SK-N-SH (cell line): ENCODE data around the gene PER2. TPM values are rescaled to one million over a fixed set of nuclear protein-coding genes. Genes with fewer than 3 reads are reported as not detected.

Experiments used
- CTCF ChIA-PET: fragments of 300-600, 350-600 bp; formaldehyde crosslinking; extraction: SDS; loops from one replicate; lab custom pipeline; 2021; lab: Yijun Ruan, JAX
- POLR2A ChIA-PET: fragments of 350-600 bp; sonication (Branson Sonifier 250); formaldehyde crosslinking; extraction: SDS; loops from one replicate; lab custom pipeline; 2020; ENCODE audit warnings: antibody characterized with exemption, inconsistent platforms; lab: Yijun Ruan, JAX
- DNase-seq: peaks from one replicate; pipeline ENCODE4 v3.0.0; 2012
- H2AFZ ChIP-seq: fragments of 200-600 bp; sonication (generic); 2 replicates; pipeline ENCODE4 v1.8.1; 2016; ENCODE audit warnings: antibody characterized with exemption, mild to moderate bottlenecking, low read depth
- H3F3A ChIP-seq: fragments of 200-600 bp; sonication (generic); replicated peaks from 2 replicates; pipeline ENCODE3; 2016; ENCODE audit warnings: antibody characterized with exemption, mild to moderate bottlenecking; ENCODE audit not compliant: insufficient read depth
- H3K27ac ChIP-seq, 2 experiments: fragments of 200-500 bp in 1 of 2; fragments of 200-600 bp in 1 of 2; sonication (Bioruptor generic) in 1 of 2; sonication (generic), shearing (Covaris generic) in 1 of 2; 2 replicates each; pipeline versions ENCODE4 v1.5.1 to v1.6.1; 2014 to 2016; ENCODE audit warnings: low read depth in 2 of 2, inconsistent platforms in 1 of 2, low read length in 1 of 2, mild to moderate bottlenecking in 1 of 2, mixed read lengths in 1 of 2
- H3K27me3 ChIP-seq: fragments of 200-600 bp; sonication (generic), shearing (Covaris generic); 2 replicates; pipeline ENCODE4 v1.6.1; 2016; ENCODE audit warnings: mixed run types; ENCODE audit not compliant: insufficient read depth
- H3K36me3 ChIP-seq, 2 experiments: fragments of 200-500 bp in 1 of 2; fragments of 200-600 bp in 1 of 2; sonication (Bioruptor generic) in 1 of 2; sonication (generic) in 1 of 2; replicated peaks in 1 of 2; 2 replicates each; pipeline versions ENCODE3 to v1.5.1; 2014 to 2016; ENCODE audit warnings: low read length in 1 of 2, mild to moderate bottlenecking in 1 of 2; ENCODE audit not compliant: insufficient read depth in 2 of 2, control insufficient read depth in 1 of 2
- H3K4me1 ChIP-seq, 2 experiments: fragments of 200-500 bp in 1 of 2; fragments of 200-600 bp in 1 of 2; sonication (Bioruptor generic) in 1 of 2; sonication (generic), shearing (Covaris generic) in 1 of 2; 2 replicates each; pipeline versions ENCODE4 v1.5.1 to v1.6.1; 2014 to 2016; ENCODE audit warnings: low read depth in 1 of 2, low read length in 1 of 2, mixed run types in 1 of 2; ENCODE audit not compliant: insufficient read depth in 2 of 2, control insufficient read depth in 1 of 2
- H3K4me2 ChIP-seq: fragments of 200-600 bp; sonication (generic), shearing (Covaris generic); 2 replicates; pipeline ENCODE4 v1.6.1; 2017; ENCODE audit warnings: mixed run types
- H3K4me3 ChIP-seq, 2 experiments: fragments of 200-500 bp in 1 of 2; fragments of 200-600 bp in 1 of 2; sonication (Bioruptor generic) in 1 of 2; sonication (generic), shearing (Covaris generic) in 1 of 2; 2 replicates each; pipeline versions ENCODE4 v1.5.1 to v1.8.1; 2014 to 2016; ENCODE audit warnings: low read depth in 2 of 2, inconsistent platforms in 1 of 2, low read length in 1 of 2, mild to moderate bottlenecking in 1 of 2, mixed read lengths in 1 of 2, moderate library complexity in 1 of 2
- H3K79me2 ChIP-seq: fragments of 200-600 bp; sonication (generic); 2 replicates; pipeline ENCODE4 v1.8.1; 2017; ENCODE audit warnings: mild to moderate bottlenecking; ENCODE audit not compliant: insufficient read depth
- H3K9ac ChIP-seq: fragments of 200-600 bp; sonication (generic); 2 replicates; pipeline ENCODE4 v1.6.1; 2017; ENCODE audit warnings: mixed run types
- H3K9me2 ChIP-seq: fragments of 200-600 bp; sonication (generic); 2 replicates; pipeline ENCODE4 v1.6.1; 2017; ENCODE audit warnings: mixed run types
- H3K9me3 ChIP-seq: fragments of 200-600 bp; sonication (generic); 2 replicates; pipeline ENCODE4 v1.6.1; 2017; ENCODE audit warnings: mixed run types, mild to moderate bottlenecking, moderate library complexity
- H4K20me1 ChIP-seq: fragments of 200-600 bp; sonication (generic); 2 replicates; pipeline ENCODE4 v1.6.1; 2017; ENCODE audit warnings: mild to moderate bottlenecking, mixed run types; ENCODE audit not compliant: insufficient read depth
- CTCF ChIP-seq: fragments of 200-600 bp; sonication (generic); IDR thresholded peaks from 2 replicates; pipeline ENCODE4 v1.6.1; 2017; ENCODE audit warnings: antibody characterized with exemption, mild to moderate bottlenecking, moderate library complexity
- FOXJ3 ChIP-seq: sonication (generic); formaldehyde crosslinking; IDR thresholded peaks from 2 replicates; pipeline ENCODE4 v1.5.1; 2020; ENCODE audit warnings: mild to moderate bottlenecking, missing genetic modification reagents
- FOXM1 ChIP-seq: IDR thresholded peaks from 2 replicates; pipeline ENCODE4 v1.4.0; 2012; ENCODE audit warnings: low read depth, mild to moderate bottlenecking
- GATA2 ChIP-seq: sonication (generic); formaldehyde crosslinking; IDR thresholded peaks from 2 replicates; pipeline ENCODE4 v1.5.0; 2020; ENCODE audit warnings: mild to moderate bottlenecking, missing genetic modification reagents
- IRF3 ChIP-seq: fragments of 150-350 bp; IDR thresholded peaks from 2 replicates; pipeline ENCODE4 v1.6.1; 2016; ENCODE audit warnings: mild to moderate bottlenecking, low read depth, low read length
- MXI1 ChIP-seq: IDR thresholded peaks from 2 replicates; pipeline ENCODE4 v1.6.1; 2012; ENCODE audit warnings: mild to moderate bottlenecking, low read depth, low read length, improper control_type of control experiment
- NFIC ChIP-seq: IDR thresholded peaks from 2 replicates; pipeline ENCODE4 v1.4.0; 2012; ENCODE audit warnings: borderline replicate concordance
- POLR2AphosphoS5 ChIP-seq: IDR thresholded peaks from 2 replicates; pipeline ENCODE4 v1.6.1; 2012; ENCODE audit warnings: low read depth, low read length
- RAD21 ChIP-seq: IDR thresholded peaks from 2 replicates; pipeline ENCODE4 v1.6.1; 2012; ENCODE audit warnings: mild to moderate bottlenecking, low read length
- RCOR1 ChIP-seq: fragments of 150-350 bp; IDR thresholded peaks from 2 replicates; pipeline ENCODE4 v1.6.1; 2017; ENCODE audit warnings: antibody characterized with exemption, low read length
- REST ChIP-seq: IDR thresholded peaks from 2 replicates; pipeline ENCODE4 v1.6.1; 2012; ENCODE audit warnings: mild to moderate bottlenecking, low read depth, low read length, moderate library complexity
- RFX5 ChIP-seq: IDR thresholded peaks from 2 replicates; pipeline ENCODE4 v1.6.1; 2012; ENCODE audit warnings: mild to moderate bottlenecking, improper control_type of control experiment, low read length
- SIN3A ChIP-seq: IDR thresholded peaks from 2 replicates; pipeline ENCODE4 v1.6.1; 2012; ENCODE audit warnings: low read depth, mild to moderate bottlenecking, low read length, moderate library complexity, borderline replicate concordance
- TAF1 ChIP-seq: IDR thresholded peaks from 2 replicates; pipeline ENCODE4 v1.6.1; 2012; ENCODE audit warnings: low read depth, mild to moderate bottlenecking, low read length, moderate library complexity, borderline replicate concordance
- TCF12 ChIP-seq: IDR thresholded peaks from 2 replicates; pipeline ENCODE4 v1.4.0; 2012
- TEAD4 ChIP-seq: IDR thresholded peaks from 2 replicates; pipeline ENCODE4 v1.4.0; 2012; ENCODE audit warnings: mild to moderate bottlenecking, borderline replicate concordance; ENCODE audit not compliant: insufficient read depth
- YY1 ChIP-seq: IDR thresholded peaks from 2 replicates; pipeline ENCODE4 v1.4.0; 2012; ENCODE audit warnings: low read depth, mild to moderate bottlenecking
- WGBS: methylation state at CpG from one replicate; pipeline ENCODE4 v1.1.6; 2017; ENCODE audit warnings: low lambda C conversion rate; 5-methylcytosine and 5-hydroxymethylcytosine counted together
- polyA plus RNA-seq, 3 experiments: library from polyadenylated mRNA; depleted of rRNA; stranded (reverse); fragments of >200 nt; gene quantifications; 2 replicates each; pipeline ENCODE4 v1.2.3, GENCODE V29; 2012
- TF ChIP-seq, protein P1 (sequence below): fragments of 150-350 bp; IDR thresholded peaks from 2 replicates; pipeline ENCODE4 v1.6.1; 2017; ENCODE audit warnings: antibody characterized with exemption, low read length, low read depth, borderline replicate concordance
- TF ChIP-seq, protein P2 (sequence below): IDR thresholded peaks from 2 replicates; pipeline ENCODE4; 2012

The PER2 gene
- polyA plus RNA-seq, 1 of the 3 experiments (the other 2 are of a cell fraction) = 0.82 TPM

GRCh38 chr2:238290091-238290509, 1.7 kb upstream of the PER2 start:
- H3K4me1 ChIP-seq = peaks cover 8 to 15% of the 10 kb centered on the region in 2 experiments; a peak in 3 of 4 replicates
- H2AFZ ChIP-seq = no peak overlapping the region
- no peak overlapping the region for H3K4me2 ChIP-seq
- H3K9ac ChIP-seq = no peak overlapping the region
- H3F3A ChIP-seq = no peaks in the 10 kb centered on the region
- peaks cover 7% of the 10 kb centered on the region; the same call in 1 of the 2 replicates for H3K27me3 ChIP-seq
- DNase-seq = no peak
- H3K79me2 ChIP-seq = peaks cover 18% of the 10 kb centered on the region; the same call in 1 of the 2 replicates
- no peaks in the 10 kb centered on the region for H3K9me2 ChIP-seq
- H3K9me3 ChIP-seq = no peaks in the 10 kb centered on the region
- peaks cover 15% of the 10 kb centered on the region; the same call in 1 of the 2 replicates for H4K20me1 ChIP-seq
- CTCF ChIA-PET = interaction anchor here (0.7 to 3.7 kb wide), 5 partner anchors 11 to 678 kb away, joined by 3 to 18 read pairs (median 5); no protein-coding TSS in a partner anchor
- TF ChIP-seq, protein P1, sequence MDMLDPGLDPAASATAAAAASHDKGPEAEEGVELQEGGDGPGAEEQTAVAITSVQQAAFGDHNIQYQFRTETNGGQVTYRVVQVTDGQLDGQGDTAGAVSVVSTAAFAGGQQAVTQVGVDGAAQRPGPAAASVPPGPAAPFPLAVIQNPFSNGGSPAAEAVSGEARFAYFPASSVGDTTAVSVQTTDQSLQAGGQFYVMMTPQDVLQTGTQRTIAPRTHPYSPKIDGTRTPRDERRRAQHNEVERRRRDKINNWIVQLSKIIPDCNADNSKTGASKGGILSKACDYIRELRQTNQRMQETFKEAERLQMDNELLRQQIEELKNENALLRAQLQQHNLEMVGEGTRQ = no peak
- no peak for TF ChIP-seq FOXJ3
- TF ChIP-seq, protein P2, sequence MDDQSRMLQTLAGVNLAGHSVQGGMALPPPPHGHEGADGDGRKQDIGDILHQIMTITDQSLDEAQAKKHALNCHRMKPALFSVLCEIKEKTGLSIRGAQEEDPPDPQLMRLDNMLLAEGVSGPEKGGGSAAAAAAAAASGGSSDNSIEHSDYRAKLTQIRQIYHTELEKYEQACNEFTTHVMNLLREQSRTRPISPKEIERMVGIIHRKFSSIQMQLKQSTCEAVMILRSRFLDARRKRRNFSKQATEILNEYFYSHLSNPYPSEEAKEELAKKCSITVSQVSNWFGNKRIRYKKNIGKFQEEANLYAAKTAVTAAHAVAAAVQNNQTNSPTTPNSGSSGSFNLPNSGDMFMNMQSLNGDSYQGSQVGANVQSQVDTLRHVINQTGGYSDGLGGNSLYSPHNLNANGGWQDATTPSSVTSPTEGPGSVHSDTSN = no peak
- TF ChIP-seq NFIC = no peak
- TF ChIP-seq TCF12 = no peak
- TF ChIP-seq RAD21 = no peak
- TF ChIP-seq MXI1 = no peak
- TF ChIP-seq TAF1 = no peak
- no peak for TF ChIP-seq TEAD4
- TF ChIP-seq IRF3 = no peak
- no peak for TF ChIP-seq GATA2 (CRISPR knock-in tag)
- no peak for TF ChIP-seq POLR2AphosphoS5
- TF ChIP-seq SIN3A = no peak
- TF ChIP-seq, all 33 proteins: peak for 0
- Histone ChIP-seq H3K36me3 (no peaks in the 10 kb centered on the region), H3K27ac (no peak overlapping the region), H3K4me3 (no peak overlapping the region)
- POLR2A ChIA-PET = no interaction called here
- whole genome bisulfite sequencing = 90% methylated on average over 7 of the region's 8 CpGs

- Histone ChIP-seq H2AFZ (peak overlapping the region; percentile 97; the same call in 1 of the 2 replicates), H3K4me1 (peaks cover 8 to 15% of the 10 kb centered on the region in 2 experiments; a peak in 3 of 4 replicates), H3K36me3 (no peaks in the 10 kb centered on the region), H3K9ac (peak overlapping the region; percentile 89; the same call in 1 of the 2 replicates), H3K9me3 (no peaks in the 10 kb centered on the region), H4K20me1 (peaks cover 15% of the 10 kb centered on the region; the same call in 1 of the 2 replicates), H3K9me2 (no peaks in the 10 kb centered on the region), H3K4me3 (peak overlapping the region; percentile 74 to 75), H3K4me2 (peak overlapping the region; percentile 89), H3K27ac (0 out of 4 replicates have a peak overlapping the region, but pooled peaks of 1 of the 2 experiments have one; percentile 67), H3K79me2 (peaks cover 18% of the 10 kb centered on the region; the same call in 1 of the 2 replicates), H3K27me3 (peaks cover 6% of the 10 kb centered on the region; the same call in 1 of the 2 replicates), H3F3A (no peaks in the 10 kb centered on the region)
- no peak for DNase-seq
- ChIA-PET CTCF (interaction anchor here (0.7 to 3.7 kb wide), 8 partner anchors 8 to 678 kb away, joined by 3 to 18 read pairs (median 4); no protein-coding TSS in a partner anchor), POLR2A (no interaction called here)
- TF ChIP-seq RFX5 = no peak
- TF ChIP-seq YY1 = no peak
- TF ChIP-seq REST = no peak
- TF ChIP-seq GATA2 (CRISPR knock-in tag) = no peak
- no peak for TF ChIP-seq CTCF
- no peak for TF ChIP-seq FOXM1
- no peak for TF ChIP-seq TEAD4
- TF ChIP-seq RCOR1 = no peak
- 61% methylated on average over 13 of the region's 13 CpGs for WGBS
These were observed 1.2 kb upstream of the PER2 start for GRCh38 chr2:238289574-238289973.
